IgD-negative memory B cell (primary cell): ENCODE measurements around the gene PHETA2. TPM values are rescaled to one million over a fixed set of nuclear protein-coding genes. Genes with fewer than 3 reads are reported as not detected.
"Not testable (repeated sequence)": the region's sequence is repeated elsewhere in the genome, so short reads cannot be mapped to it uniquely, and the experiment has no call there.

Source experiments
- H3K27ac Mint-ChIP-seq, 3 donors: one replicate each; pipeline ENCODE4 v1.8.0; 2020 to 2022; ENCODE audit warnings: mild to moderate bottlenecking in 3 of 3, mixed read lengths in 3 of 3, moderate library complexity in 1 of 3
- H3K27me3 Mint-ChIP-seq: one replicate; pipeline ENCODE4 v1.8.0; 2021; ENCODE audit warnings: mixed read lengths
- H3K36me3 Mint-ChIP-seq: one replicate; pipeline ENCODE4 v1.8.0; 2020; ENCODE audit warnings: mild to moderate bottlenecking, mixed read lengths
- H3K4me1 Mint-ChIP-seq, 3 donors: one replicate each; pipeline ENCODE4 v1.8.0; 2020 to 2022; ENCODE audit warnings: mixed read lengths in 3 of 3, mild to moderate bottlenecking in 1 of 3
- H3K4me3 Mint-ChIP-seq, 4 donors: one replicate each; pipeline ENCODE4 v1.8.0; 2020 to 2022; ENCODE audit warnings: mild to moderate bottlenecking in 4 of 4, mixed read lengths in 4 of 4, moderate library complexity in 3 of 4
- H3K9me3 Mint-ChIP-seq, 3 donors: one replicate each; pipeline ENCODE4 v1.8.0; 2020 to 2021; ENCODE audit warnings: mixed read lengths in 3 of 3, mild to moderate bottlenecking in 1 of 3
- polyA plus RNA-seq: library from polyadenylated mRNA; unstranded; fragments of 300-500 nt; fragmentation: Illumina TruSeq; gene quantifications from one replicate; pipeline ENCODE4 v1.2.3, GENCODE V29; 2021

PHETA2 gene
- polyA plus RNA-seq, 1 donor from 2014 or later, result 1.6 TPM

DNA sequence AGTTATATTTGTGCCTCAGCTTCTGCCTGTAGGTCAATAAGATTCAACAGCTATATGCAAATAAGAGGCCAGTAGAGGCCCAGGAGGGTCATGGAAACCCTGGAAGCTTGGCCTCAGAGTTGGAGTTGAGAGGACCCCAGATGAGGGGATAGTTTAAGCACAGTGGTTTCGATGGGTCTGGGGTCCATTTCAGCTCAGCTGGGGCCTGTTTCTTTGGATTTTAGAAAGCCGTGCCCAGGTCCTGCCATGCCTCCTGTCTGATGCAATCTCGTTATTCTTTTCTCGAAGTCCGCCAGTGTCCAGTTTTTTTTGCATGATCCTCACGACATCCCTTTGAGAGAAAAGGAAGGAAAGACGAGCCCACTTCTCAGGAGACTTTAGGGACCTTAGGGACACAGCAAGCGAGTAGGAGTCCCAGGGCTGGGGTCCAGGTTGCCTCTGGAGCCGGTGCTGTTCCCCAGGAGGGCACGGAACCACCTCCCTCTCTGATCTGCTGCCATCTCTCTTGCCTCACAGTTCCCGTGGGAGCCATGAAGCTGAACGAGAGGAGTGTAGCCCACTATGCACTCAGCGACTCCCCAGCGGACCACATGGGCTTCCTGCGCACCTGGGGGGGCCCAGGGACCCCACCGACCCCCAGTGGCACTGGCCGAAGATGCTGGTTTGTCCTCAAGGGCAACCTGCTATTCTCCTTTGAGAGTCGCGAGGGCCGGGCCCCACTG lies 2.9 kb downstream of the PHETA2 start:
- Mint-ChIP-seq H3K9me3 (no peaks in the 10 kb centered on the region), H3K27me3 (no peaks in the 10 kb centered on the region), H3K4me3 (peak overlapping the region in 1 of 4 donors; percentile 26), H3K27ac (no peak overlapping the region), H3K36me3 (peaks cover 3% of the 10 kb centered on the region), H3K4me1 (peaks cover 9 to 26% (median 16%) of the 10 kb centered on the region in 3 donors)

DNA sequence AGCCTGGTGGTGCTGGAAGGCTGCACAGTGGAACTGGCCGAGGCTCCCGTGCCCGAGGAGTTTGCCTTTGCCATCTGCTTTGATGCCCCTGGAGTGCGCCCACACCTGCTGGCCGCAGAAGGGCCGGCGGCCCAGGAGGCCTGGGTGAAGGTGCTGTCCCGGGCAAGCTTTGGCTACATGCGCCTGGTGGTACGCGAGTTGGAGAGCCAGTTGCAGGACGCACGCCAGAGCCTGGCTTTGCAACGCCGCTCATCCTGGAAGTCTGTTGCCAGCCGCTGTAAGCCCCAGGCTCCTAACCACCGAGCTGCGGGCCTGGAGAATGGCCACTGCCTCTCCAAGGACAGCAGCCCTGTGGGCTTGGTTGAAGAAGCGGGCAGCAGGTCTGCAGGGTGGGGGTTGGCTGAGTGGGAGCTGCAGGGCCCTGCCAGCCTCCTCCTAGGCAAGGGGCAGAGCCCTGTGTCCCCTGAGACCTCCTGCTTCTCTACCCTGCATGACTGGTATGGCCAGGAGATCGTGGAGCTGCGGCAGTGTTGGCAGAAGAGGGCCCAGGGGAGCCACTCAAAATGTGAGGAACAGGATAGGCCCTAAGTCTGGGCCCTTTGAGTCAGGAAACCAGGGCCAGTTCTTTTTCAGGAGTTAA lies 3.6 kb downstream of the PHETA2 start:
- H3K9me3 Mint-ChIP-seq, result no peaks in the 10 kb centered on the region
- peak overlapping the region in 1 of 4 donors; percentile 26 for H3K4me3 Mint-ChIP-seq
- peak overlapping the region in 2 of 3 donors; percentile 59 to 86 for H3K27ac Mint-ChIP-seq
- peaks cover 9 to 29% (median 20%) of the 10 kb centered on the region in 3 donors for H3K4me1 Mint-ChIP-seq
- no peaks in the 10 kb centered on the region for H3K27me3 Mint-ChIP-seq
- H3K36me3 Mint-ChIP-seq, result peaks cover 5% of the 10 kb centered on the region

DNA sequence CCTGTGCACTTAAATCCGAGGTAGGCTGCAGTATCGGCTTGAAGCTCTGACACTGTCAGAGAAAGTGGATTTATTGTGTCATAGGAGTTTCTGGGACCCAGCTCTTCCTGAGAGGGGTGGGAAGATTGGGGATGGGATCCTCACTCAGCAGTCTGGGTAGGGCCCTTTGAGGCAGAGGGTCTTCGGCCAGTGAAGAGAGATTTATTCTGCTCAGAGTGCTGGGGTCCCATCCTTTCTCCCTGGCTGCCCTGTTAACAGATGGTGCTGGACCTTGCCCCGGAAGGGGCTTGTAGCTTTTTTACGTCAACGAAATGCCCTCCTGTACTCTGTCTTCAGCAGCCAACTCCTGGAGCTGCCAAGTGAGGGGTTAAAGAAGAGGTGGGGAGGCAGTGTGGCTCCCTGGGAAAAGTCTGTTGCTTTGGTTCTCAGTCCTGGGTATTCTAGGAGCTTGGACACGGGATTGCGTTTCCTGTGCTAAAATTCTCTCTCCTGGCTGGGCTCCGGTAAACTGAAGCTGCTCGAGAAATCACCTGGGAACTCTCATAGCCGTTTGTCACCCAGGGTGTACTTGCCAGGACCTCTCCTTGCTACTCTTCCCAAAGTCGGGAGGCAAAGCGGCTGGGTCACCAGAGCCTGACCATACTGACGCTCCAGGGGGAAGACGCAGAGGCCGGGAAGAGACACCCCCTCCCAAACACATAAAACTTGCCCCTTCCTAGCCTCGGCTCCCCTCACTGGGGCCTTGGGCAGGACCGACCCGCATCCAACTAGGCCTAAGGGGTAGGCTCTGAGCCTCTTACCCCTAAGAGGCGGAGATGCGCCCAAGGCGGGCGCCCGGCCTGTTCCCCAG lies 4.6 kb downstream of the PHETA2 start:
- Mint-ChIP-seq H3K4me1 (peaks cover 10 to 29% (median 16%) of the 10 kb centered on the region in 3 donors), H3K27me3 (no peaks in the 10 kb centered on the region), H3K36me3 (peaks cover 5% of the 10 kb centered on the region), H3K9me3 (no peaks in the 10 kb centered on the region), H3K4me3 (peak overlapping the region; percentile 84 to 100 (median 96)), H3K27ac (peak overlapping the region; percentile 86 to 99 (median 99))

DNA sequence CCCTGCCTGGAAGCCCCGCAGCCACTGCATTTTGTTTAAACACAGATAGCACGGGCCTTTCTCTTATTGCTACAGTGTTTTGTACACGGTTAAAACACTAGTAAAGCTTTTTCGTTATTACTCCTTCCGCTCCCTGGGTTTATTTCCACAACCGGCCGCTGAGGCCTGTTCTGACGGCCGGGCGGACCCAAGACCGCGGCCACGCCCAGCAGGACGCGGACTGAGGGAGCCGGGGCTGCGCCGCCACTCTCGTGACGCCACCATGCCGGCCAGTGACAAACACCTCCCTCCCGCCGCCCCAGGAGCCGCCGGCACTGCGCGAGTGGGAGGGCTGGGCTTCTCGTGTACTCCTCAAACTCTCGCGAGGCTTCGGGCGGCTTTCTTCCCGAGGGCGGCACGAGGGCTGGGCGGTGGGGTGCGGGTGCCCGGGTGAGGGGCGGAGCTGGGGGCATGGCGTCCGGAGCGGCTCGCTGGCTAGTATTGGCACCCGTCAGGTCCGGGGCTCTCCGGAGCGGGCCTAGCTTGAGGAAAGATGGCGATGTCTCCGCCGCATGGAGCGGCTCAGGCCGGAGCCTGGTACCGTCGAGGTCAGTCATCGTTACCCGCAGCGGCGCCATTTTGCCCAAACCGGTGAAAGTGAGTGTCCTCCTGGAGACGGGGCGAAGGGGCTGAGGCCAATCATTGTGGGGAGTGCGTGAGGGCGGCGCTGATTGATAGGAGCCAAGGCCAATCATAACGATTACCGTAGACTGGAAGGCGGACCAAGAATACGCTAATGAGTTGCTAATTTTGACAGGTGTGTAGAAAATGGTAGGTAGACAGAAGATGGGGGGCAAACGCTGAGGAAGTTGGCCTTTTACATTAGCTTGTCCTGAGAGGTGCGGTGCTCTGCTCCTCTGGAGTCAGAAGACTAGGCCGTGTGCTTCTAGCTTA lies 5.5 kb downstream of the PHETA2 start, which contains the start of gene SMDT1:
TSS of gene SMDT1 (plus strand) at position 382 of the 933 bp plus-strand sequence. CDS start at position 451, 69 bp downstream.
- H3K4me1 Mint-ChIP-seq, result peaks cover 13 to 33% (median 16%) of the 10 kb centered on the region in 3 donors
- H3K27ac Mint-ChIP-seq, result peak within 1 kb of the TSS; percentile 86 to 99 (median 99)
- no peaks in the 10 kb centered on the region for H3K9me3 Mint-ChIP-seq
- H3K27me3 Mint-ChIP-seq, result no peaks in the 10 kb centered on the region
- H3K4me3 Mint-ChIP-seq, result peak within 1 kb of the TSS; percentile 84 to 100 (median 96)
- peaks cover 5% of the 10 kb centered on the region for H3K36me3 Mint-ChIP-seq

DNA sequence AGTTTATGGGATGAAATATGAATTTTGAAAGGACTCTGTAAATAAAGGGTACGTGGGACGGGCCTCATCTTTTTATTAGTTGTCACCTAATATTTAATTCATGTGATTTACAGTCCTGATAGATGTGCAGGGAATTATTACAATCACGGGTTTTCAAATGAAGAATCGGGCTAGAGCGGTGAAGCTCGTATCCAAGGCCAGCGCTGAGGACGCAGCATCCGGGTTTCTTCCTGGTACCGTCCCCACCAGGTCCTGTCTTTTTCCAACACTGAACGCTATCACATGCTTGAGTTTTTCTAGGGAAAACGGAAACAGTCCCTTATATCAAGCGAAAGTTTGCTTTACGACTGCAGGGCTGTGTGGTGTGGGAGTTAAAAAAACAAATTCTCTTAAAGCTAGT lies 6.2 kb downstream of the PHETA2 start:
- Mint-ChIP-seq H3K27ac (peak overlapping the region; percentile 86 to 99 (median 99)), H3K9me3 (no peaks in the 10 kb centered on the region), H3K4me3 (peak overlapping the region; percentile 84 to 100 (median 96)), H3K27me3 (no peaks in the 10 kb centered on the region), H3K36me3 (peaks cover 5% of the 10 kb centered on the region), H3K4me1 (peaks cover 13 to 28% (median 17%) of the 10 kb centered on the region in 3 donors)

DNA sequence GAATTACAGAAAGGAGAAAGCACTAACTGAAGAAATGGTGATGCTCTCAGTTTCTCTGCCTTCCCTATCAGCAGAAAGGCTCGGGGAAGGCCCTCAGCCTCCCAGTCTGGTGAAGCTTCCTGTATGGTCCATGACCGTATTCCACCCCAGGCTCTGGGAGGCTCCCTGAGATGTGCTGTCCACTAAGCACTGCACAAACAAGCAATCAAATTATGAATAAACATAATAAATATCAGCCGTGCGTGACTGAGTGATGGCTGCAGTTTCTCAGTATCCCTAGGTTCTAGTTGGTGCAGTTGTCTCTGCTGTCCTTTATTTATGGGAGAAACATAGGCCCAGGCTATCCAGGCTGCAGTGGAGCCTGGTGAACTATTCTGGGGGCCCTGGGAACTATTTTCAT lies 9.1 kb downstream of the PHETA2 start:
- Mint-ChIP-seq H3K36me3 (peaks cover 5% of the 10 kb centered on the region), H3K4me3 (peak overlapping the region in 1 of 4 donors; percentile 84)

DNA sequence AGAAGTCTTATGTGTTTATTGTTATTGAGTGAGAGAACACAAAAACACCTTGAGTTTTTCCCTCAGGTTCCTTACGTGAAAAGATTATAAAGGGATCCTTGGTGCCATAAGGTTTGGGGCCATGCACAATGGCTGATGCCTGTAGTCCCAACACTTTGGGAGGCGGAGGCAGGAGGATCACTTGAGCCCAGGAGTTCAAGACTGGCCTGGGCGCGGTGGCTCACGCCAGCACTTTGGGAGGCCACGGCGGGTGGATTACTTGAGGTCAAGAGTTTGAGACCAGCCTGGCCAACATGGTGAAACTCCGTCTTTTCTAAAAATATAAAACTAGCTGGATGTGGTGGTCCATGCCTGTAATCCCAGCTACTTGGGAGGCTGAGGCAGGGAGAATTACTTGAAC lies 10.8 kb downstream of the PHETA2 start:
- H3K36me3 Mint-ChIP-seq, result peaks cover 5% of the 10 kb centered on the region

More for the DNA sequence above, 9.1 kb downstream of the PHETA2 start:
- no peaks in the 10 kb centered on the region for H3K27me3 Mint-ChIP-seq
- peaks cover 17 to 32% (median 25%) of the 10 kb centered on the region in 3 donors for H3K4me1 Mint-ChIP-seq
- peak overlapping the region in 1 of 3 donors; percentile 23 for H3K27ac Mint-ChIP-seq
- no peaks in the 10 kb centered on the region for H3K9me3 Mint-ChIP-seq

DNA sequence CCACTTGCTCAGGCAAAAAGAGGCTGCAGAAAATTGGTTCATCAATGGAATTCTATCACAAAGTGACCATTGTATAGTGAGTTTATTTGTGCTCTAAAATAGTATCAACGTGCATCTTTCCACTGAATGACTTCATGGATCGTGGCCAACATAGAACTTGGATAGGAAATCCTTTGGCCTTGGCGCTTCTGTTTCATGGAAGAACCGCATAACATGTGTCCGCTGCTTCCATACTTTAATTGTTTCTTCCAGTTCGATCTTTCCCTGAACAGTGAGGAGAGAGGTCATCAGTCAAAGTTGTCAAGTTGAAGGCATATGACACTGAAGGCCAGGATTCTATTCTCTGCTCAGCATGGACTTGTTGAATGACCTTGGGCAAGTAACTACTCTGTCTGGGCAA lies 12.0 kb downstream of the PHETA2 start:
- no peaks in the 10 kb centered on the region for H3K9me3 Mint-ChIP-seq
- peaks cover 4% of the 10 kb centered on the region for H3K36me3 Mint-ChIP-seq
- H3K27ac Mint-ChIP-seq, result peak overlapping the region in 1 of 3 donors; percentile 83
- H3K4me3 Mint-ChIP-seq, result peak overlapping the region in 1 of 4 donors; percentile 74
- peaks cover 20 to 34% (median 33%) of the 10 kb centered on the region in 3 donors for H3K4me1 Mint-ChIP-seq
- no peaks in the 10 kb centered on the region for H3K27me3 Mint-ChIP-seq

More for the DNA sequence above, 10.8 kb downstream of the PHETA2 start:
- Mint-ChIP-seq H3K4me3 (peak overlapping the region in 1 of 4 donors; percentile 71), H3K4me1 (peaks cover 21 to 38% (median 29%) of the 10 kb centered on the region in 3 donors), H3K27ac (no peak overlapping the region), H3K9me3 (no peaks in the 10 kb centered on the region), H3K27me3 (no peaks in the 10 kb centered on the region)

DNA sequence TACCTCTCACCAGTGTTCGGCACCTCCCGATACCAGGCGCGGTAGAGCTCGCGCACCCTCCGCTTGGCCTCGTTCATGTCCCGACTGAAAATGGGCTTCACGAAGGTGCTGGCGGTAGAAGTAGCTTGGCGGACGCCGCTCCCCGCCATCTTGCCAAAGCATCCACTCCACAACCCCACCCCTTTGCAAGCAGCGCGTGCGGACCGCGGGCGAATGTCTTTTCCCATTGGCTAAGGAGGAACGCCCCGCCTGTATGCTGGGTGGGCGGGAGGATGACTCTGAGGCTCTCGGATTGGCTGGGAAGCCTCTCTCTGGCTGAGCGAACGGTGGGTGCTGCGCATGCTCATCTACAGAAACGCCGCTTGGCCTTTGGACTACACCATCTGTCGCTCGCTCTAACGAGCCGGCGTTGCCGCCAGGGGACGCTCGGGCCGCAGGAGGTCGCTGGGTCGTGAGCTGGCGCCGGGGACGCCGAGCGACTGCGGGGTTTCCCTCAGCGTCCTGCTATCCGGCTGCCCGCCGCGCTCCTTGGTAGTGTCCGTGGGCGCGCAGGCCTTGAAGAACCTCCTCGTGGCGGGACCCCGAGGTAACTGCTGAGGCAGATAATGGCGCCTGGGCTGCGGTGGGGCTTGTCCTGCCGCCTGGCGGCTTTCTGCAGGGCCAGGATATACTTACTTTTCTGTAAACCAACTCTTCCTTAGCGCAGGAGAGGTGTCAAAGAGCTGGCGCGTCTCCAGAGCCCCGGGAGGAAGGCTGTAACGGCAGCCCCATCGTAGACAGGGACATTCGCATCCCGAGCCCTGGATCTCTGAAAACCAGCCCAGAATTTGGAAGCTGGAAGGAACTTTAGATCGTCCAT lies 16.8 kb downstream of the PHETA2 start, which contains the start of gene NDUFA6:
TSS of gene NDUFA6 (minus strand) at position 177 of the 859 bp plus-strand sequence. CDS start at position 149, 28 bp downstream.
- Mint-ChIP-seq H3K27me3 (no peaks in the 10 kb centered on the region), H3K4me1 (peaks cover 15 to 30% (median 21%) of the 10 kb centered on the region in 3 donors), H3K36me3 (peaks cover 3% of the 10 kb centered on the region), H3K9me3 (no peaks in the 10 kb centered on the region), H3K4me3 (peak within 1 kb of the TSS; percentile 95 to 99 (median 98)), H3K27ac (peak within 1 kb of the TSS; percentile 92 to 99 (median 99))

DNA sequence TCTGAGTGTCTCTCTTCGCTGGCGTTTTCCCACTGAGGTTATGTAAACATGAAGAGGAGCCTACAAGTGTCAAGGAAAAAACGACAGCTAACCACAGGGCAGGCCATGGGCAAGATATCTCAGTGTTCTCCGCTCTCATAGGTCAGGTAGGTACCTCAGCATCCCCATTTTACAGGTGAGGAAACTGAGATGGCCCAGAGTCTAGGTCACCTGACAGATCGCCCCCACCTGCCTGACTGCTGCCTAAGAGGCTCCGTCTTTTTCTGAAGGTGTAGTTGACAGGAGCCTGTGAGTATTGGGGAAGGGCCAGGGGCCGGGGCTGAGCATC lies 17.4 kb downstream of the PHETA2 start:
- H3K4me3 Mint-ChIP-seq, result peak overlapping the region; percentile 95 to 99 (median 98)
- H3K27me3 Mint-ChIP-seq, result no peaks in the 10 kb centered on the region
- H3K9me3 Mint-ChIP-seq, result no peaks in the 10 kb centered on the region
- peaks cover 15 to 24% (median 20%) of the 10 kb centered on the region in 3 donors for H3K4me1 Mint-ChIP-seq
- peak overlapping the region; percentile 92 to 99 (median 99) for H3K27ac Mint-ChIP-seq
- H3K36me3 Mint-ChIP-seq, result peaks cover 4% of the 10 kb centered on the region

DNA sequence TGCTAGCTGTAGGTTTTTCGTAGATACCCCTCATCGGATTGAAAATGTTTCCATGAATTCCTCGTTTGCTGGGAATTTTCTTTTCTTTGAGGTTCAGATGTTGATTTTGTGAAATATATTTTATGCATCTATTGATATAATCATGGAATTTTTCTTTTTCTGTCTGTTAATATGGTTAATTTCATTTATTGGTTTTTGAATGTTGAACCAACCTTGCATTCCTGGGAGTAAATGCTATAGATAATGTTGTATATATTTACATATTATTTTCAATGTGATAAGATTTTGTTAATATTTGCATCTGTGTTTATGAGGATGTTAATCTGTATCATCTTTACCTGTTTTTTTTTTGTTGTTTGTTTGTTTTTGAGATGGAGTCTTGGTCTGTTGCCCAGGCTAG lies 27.2 kb downstream of the PHETA2 start:
- Mint-ChIP-seq H3K4me3 (no peak overlapping the region), H3K36me3 (peaks cover 7% of the 10 kb centered on the region), H3K27ac (no peak overlapping the region), H3K4me1 (peaks cover 0 to 3% (median 0%) of the 10 kb centered on the region in 3 donors), H3K27me3 (no peaks in the 10 kb centered on the region), H3K9me3 (peaks cover 0 to 15% (median 13%) of the 10 kb centered on the region in 3 donors)

DNA sequence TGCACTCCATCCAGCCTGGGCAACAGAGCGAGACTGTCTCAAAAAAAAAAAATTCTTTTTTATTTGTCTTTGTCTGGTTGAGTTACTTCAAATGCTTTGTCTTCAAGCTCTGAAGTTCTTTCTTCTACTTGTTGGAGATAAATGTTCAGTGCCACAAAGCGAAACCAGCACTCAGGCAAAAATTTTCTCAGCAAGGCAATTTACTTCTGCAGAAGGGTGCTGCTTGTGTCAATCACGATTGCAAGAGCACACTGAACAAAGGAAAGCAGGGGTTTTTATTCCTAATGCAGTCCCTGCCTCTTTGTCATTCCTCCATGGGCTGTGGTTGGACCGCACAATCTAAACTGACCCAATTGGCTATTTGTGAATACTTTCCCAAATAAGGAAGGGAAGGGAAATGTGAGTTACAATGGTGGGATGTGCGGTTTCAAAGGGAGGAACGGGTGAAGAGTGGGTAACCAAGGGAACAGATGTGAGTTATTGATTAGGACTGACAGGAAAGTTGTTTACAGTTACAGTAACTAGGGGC lies 30.3 kb downstream of the PHETA2 start:
- peaks cover 0 to 15% (median 13%) of the 10 kb centered on the region in 3 donors for H3K9me3 Mint-ChIP-seq
- not testable (repeated sequence) for H3K4me3 Mint-ChIP-seq, H3K27ac Mint-ChIP-seq, H3K27me3 Mint-ChIP-seq, H3K4me1 Mint-ChIP-seq, H3K36me3 Mint-ChIP-seq

DNA sequence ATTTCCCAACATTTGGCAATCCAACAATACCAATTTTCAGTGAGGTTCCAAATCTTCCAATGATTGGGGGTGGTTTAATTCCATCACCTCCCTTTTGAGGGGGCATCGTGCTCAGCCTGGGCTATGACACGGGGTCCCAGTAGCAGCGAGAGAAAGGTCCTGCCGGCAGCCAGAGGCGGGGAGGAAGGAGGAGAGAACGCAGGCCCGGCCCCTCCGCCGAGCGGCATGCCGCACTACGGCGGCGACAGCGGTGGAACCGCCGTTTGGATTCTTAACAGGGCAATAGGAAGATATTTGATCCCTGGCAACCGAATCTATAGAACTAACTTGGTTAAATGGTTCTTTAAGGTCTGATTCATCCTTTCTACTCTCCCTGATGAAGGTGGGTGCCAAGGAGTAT lies 34.8 kb downstream of the PHETA2 start:
- no peak overlapping the region for H3K27ac Mint-ChIP-seq
- H3K4me1 Mint-ChIP-seq, result no peaks in the 10 kb centered on the region
- H3K9me3 Mint-ChIP-seq, result peaks cover 0 to 7% (median 6%) of the 10 kb centered on the region in 3 donors
- H3K27me3 Mint-ChIP-seq, result no peaks in the 10 kb centered on the region
- H3K36me3 Mint-ChIP-seq, result no peaks in the 10 kb centered on the region
- H3K4me3 Mint-ChIP-seq, result no peak overlapping the region
